NCI-H526 (cell line): ENCODE data around the gene DPYD.

Experiments
- DNase-seq, 2 experiments: peaks; one replicate each; lab custom pipeline; 2025; lab: John Stamatoyannopoulos, UW

DPYD gene

DNA sequence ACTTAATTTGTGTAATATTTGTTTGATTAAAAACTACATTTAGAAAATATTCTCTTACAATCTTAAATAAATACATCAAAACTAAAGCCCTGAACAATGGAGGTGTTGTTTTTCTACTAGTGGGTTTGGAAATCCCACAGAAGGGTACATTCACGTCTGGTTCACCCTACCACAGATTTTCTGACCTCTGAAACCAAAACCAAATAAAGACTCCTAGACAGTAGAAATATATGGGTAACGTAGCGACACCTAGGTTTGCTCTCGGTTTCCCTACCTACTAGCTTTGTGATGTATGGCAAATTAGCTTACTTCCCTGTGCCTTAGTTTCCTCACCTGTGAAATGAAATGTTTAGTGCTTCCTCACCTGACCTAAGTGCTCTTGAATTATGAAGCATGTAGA is 312.6 kb downstream of the DPYD start:
- no peak for DNase-seq

DNA sequence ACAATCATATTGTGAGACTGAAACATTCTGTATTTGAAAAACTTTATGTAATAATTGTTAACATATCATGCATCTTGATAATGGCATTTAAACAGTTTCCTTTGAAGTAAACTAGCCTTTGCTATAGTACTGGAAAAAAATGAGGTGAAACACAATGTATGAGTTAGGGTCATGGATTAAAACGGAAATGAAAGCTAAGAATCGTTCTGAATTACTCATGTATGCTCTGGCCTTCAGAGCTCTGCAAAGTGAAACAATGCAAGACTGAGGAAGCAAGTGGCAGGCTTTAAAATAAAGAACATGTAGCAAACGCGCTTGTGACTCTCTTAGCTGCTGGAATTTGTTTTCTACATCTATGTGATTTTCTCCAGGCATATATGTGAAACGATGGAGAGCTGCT is 317.1 kb downstream of the DPYD start:
- no peak for DNase-seq

GRCh38 chr1:97603218-97603617 is 317.6 kb downstream of the DPYD start:
- DNase-seq = no peak

DNA sequence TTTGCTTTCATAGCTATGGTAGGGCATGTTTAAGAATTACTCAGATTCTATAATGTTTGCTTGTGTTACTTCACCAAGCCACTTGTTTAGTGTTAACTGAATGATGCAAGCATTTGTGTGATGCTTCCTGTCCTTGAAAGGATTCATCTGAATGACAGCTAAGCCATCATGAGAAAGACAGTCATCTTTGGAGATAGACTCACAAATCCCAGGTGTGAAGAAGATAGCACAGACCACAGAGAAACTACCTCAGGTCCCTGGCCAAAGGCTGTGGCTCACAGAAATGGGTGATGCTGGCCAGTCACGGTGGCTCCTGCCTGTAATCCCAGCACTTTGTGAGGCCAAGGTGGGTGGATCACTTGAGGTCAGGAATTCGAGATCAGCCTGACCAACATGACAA is 321.4 kb downstream of the DPYD start:
- DNase-seq = no peak

DNA sequence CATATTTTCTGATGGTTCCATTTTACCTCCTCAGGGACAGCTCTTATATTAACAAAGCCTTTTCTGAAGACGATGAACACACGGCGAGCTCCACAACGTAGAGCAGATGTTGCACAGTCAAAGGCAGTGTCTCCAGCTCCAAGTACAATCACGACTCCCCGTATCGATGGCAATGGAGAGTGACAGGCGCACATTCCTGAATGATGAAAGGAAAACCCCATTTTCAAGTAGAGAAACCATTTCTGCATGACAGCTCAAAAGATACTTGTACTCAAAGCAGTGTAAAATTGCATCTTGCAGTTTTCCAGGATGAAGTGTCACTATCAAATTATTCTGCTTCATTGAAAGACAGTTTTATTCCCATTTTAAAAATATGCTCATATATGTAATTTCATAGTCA is 327.6 kb downstream of the DPYD start:
- DNase-seq = no peak

DNA sequence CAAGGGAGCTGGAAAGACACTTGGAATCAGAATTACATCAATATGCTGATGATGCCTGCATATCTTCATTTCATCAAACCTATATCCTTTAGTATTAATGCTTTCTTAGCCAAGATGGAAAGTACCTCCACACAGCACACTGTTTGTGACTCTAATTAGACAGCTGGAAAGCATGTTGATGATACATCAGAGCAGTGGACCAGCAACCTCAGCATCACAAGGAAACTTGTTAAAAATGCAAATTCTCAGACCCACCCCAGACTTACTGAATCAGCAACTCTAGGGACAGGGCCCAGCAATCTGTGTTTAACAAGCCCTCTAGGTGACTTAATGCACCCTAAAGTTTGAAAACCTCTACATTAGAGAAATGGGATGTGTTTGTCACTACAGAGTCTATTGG is 332.1 kb downstream of the DPYD start:
- no peak for DNase-seq

DNA sequence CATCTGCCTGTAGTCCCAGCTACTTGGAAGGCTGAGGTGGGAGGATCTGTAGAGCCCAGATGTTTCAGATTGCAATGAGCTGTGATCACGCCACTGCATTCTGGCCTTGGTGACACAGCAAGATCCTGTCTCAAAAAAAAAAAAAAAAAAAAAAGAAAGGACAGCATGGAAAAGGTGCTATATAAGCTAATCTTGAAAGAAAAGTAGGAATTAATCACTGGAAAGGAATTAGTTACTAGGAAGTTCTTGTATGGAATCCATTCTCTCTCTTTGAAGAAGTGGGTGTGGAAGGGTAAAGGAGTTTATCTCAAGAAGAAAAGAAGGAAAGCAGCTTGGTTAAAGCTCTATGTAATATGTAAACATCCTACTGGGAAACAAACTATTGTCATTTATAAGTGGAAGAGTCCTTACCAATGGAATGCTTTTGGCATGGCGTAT is 339.2 kb downstream of the DPYD start:
- DNase-seq = no peak

DNA sequence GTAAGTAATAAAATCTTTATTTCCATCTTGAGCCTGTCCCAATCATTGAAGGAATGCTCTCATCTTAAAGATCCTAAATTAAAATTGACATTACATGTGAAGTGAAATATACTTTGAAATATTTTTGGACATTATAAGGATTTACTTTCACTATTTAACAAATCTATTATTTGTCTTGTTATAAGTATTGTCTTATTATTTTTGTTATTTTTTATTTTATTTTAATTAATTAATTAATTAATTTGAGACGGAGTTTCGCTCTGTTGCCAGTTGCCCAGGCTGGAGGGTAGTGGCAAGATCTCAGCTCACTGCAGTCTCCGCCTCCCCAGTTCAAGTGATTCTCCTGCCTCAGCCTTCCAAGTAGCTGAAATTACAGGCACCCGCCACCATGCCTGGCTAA is 343.2 kb downstream of the DPYD start:
- DNase-seq = no peak

DNA sequence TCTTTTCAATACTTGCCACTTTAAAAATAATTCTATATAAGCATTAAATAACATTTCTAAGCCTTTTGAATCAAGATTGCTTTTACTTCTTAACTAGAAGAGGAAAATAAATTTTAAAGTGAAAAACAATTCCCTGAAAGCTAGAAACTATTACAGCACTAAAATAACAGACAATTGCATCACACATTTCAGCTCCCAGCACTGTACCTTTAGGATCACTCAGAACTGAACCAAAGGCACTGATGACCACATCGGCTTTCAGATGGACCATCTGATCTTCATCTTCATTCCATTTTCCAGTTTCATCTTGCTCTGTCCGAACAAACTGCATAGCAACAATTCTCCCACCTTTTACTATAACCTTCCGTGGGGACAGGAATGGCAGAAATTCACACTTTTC is 347.3 kb downstream of the DPYD start:
- DNase-seq = no peak

DNA sequence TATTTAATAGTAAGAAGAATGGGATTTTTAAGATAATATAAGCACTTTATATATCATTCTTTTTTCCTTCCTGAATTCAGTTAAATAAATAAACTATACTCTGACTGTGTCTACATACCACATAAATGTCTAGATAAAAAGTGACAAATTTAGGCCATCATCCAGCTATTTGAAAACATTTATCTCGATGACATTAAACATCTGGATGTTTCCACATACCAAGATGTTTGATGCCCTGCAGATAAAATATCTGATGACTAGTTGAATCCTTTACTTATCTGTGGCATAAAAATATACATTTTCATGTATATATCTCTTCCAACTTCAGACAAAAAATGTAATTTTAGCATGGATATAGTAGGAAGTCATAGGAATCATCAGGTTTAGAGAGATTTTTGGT is 348.3 kb downstream of the DPYD start:
- DNase-seq = no peak

GRCh38 chr1:97571760-97572159 is 349.1 kb downstream of the DPYD start:
- no peak for DNase-seq

DNA sequence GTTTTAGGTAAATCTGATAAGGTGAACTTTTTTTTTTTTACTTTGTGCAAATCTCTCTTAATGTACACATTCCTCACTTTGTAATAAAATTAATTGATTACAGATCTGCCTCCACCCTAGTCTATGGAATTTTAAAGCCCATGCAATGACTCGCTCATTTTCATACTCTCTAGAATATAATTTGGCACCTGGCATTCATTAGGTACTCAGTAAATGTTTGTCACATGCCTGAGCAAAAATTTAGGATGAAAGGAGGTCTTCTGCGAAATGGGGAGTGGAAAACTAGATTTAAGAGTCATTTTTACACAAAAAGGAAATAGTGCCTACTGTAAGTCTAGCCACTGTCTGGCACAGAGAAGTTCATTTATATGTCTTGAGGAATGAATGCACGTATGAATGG is 350.1 kb downstream of the DPYD start:
- no peak for DNase-seq

DNA sequence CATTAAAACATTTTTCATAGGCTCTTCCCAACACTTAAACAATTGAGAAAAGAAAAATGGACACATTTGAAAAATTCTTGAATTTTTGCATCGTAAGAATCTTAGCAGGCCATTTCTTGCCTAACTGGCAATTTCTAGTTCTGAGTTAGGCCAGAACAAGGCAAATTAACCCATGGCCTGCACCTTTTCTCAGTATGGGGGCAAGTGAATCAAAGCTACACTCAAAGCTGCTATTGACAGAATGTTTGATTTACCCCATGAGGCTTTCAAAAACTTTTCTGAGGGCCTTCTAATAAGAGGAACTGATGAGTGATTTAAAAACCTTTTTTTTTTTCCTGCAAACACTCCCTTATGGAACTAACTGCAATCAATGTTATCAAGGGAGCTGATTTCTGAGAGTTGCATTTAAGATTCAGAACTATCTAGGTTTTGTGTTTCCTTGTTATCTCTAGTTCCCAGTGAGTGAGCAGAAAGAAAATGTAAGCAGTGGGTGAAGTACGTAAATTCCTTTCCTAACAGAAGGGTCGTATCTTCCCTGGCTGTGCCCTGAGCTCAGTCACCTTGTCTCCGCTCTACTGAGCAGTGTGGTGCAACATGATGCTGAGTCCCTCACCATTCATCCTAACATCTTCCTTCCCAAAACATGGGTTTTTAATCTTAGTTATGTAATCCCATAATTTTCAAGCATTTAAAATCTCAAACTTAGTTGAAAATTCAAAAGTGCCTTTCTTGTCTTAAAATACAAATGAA is 353.7 kb downstream of the DPYD start:
- DNase-seq = no peak

- no peak for DNase-seq
Measured at GRCh38 chr1:97565886-97566285, 354.9 kb downstream of the DPYD start.

- DNase-seq = no peak
Measured at GRCh38 chr1:97563926-97564325, 356.9 kb downstream of the DPYD start.

GRCh38 chr1:97562081-97562480 is 358.8 kb downstream of the DPYD start:
- peak in 1 of 2 experiments; percentile 44 for DNase-seq

DNA sequence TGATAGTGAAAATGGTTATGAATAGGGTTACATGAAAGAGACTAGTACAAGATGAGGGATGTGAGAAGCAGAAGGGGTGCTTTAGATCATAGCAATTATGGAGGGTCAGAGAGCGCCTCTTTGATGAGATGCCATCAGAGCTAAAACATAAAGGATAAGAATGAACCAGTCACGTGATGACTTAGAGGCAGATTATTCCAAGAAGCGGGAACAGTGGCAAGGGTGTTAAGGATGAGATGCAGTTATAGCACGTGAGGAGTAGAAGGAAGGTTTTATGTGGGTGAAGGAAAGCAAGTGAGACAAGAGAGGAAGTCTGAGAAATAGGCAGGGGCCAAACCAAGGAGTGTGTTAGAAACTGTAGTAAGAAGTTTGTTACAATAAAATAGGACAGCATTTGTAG is 360.1 kb downstream of the DPYD start:
- DNase-seq = no peak

DNA sequence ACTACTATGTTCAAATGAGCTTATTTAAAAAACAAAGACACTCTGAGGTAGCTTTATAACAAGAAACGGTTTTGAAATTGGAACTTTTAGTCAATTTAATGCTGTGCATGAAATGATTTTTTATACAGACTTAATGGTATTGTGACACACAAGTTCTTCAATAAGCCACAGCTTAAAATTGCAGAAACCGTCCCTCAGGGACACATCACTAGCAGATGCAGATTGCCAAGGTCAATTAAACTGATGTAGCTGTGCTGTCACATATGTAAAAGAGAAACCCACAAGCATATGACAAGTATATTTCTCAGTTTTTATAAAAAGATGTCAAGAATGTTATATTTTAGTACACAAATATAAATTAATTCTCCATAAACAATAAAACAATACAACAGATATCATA is 366.9 kb downstream of the DPYD start:
- no peak for DNase-seq

DNA sequence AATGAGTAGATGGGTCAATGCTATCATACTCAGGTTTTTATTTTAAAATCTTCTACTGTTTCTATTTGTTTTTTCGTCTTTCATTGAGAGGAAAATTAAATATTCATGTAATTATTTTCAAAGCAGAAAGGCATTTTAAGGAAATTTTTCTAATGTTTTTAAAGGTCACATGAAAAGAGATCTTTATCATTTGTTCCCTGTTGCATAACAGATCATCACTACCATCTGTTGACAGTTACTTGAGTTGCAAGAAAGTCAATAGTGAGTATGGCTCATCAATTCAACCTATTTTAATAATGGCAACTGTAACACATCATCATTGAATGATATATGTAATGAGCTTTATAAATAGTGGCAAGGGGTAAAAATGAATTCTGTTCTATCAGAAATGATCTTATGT is 369.7 kb downstream of the DPYD start:
- DNase-seq = peak in 1 of 2 experiments; percentile 13

DNA sequence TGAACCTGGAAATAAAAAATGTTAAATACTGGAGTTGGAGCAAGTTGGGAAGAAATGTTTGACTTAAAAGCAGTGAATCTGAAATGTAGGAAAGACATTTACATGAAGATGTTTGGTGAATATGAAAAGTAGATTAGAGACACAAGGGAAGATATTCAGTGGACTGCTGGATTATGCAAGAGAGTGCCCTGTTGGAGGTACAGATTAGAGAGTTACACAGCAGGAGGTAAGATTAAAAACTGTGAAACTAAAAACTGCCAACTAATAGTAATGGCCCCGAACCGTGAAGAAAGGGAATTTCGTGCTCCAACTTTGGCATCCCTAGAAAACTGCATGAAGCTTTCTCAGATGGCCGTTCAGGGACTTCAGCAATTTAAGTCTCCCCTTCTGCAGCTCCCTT is 375.4 kb downstream of the DPYD start:
- DNase-seq = no peak

- no peak for DNase-seq
Measured at GRCh38 chr1:97540346-97540888, 380.4 kb downstream of the DPYD start.

DNA sequence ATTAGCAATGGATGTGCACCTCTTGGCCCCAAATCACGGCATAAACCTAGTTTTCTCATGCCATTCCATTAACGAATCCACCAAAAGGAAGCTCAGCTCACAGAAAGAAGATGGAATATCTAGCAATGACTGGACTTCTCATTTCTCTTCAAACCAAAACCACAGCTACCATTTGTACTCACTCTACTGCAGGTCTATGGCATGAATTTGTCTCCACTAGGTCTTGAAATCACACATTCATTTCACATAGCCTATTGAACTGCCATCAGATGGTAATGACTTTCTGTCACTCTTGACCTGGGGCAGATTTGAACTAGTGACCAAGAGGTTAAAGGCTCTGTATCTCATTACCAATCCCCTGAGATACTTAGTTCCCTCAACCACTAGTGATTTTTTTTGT is 382.7 kb downstream of the DPYD start:
- DNase-seq = no peak

- no peak for DNase-seq
Measured at GRCh38 chr1:97533358-97533757, 387.5 kb downstream of the DPYD start.

- DNase-seq = no peak
Measured at GRCh38 chr1:97529600-97529999, 391.2 kb downstream of the DPYD start.
